ENCODE data around the gene SSBP4. TPM values are rescaled to one million over a fixed set of nuclear protein-coding genes. Genes with fewer than 3 reads are reported as not detected.
A peak's percentile ranks its signal among the peaks of the same experiment; 100 is the strongest.

SSBP4 gene
- total RNA-seq, 1 experiment from 2014 or later, result 46.1 TPM

DNA sequence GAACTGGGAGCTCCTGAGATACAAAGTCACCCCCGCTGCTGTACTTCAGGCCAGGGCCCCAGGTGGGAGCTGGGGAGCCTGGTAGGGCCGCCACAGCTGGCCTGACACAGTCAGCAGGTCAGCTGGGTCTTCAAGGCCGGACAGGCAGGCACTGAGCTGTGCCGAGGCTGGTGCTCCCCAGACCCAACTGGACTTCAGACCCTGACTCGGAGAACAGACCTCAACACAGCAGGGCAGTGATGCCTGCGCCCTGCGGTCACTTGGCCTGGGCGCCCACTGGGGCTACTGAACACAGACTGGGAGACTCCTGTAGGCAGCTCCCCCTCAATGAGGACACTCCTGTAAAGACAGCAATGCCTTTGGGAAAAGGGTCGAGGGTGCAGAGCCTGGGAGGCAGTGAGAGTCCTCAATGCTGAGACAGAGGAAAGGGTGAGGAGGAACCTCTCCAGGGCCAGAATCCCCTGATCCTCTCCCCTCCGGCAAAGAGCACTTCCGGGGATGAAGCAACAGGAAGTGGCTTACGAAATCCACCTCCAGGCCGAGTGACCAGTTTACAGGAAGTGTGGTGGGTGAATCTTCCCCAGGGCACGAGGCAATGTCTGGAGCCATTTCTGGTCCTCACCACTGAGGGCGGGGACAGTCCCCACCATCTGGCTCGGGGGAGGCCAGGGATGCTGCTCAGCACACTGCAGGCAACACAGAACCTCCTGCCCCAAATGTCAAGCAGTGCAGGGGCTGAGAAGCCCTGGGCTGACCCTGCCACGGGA lies 59.5 kb downstream of the SSBP4 start:
- H3K4me3 Mint-ChIP-seq, result no peak overlapping the region
- H4K91ac ChIP-seq (ENCODE audit: insufficient read length, low read depth, low read length), result no peak overlapping the region
- no peaks in the 10 kb centered on the region for H4K20me1 ChIP-seq (ENCODE audit: control insufficient read depth, insufficient read depth, insufficient read length)
- peaks cover 2% of the 10 kb centered on the region for H3K79me1 ChIP-seq (ENCODE audit: insufficient read depth, low read depth, low read length, poor library complexity, severe bottlenecking)
- no peak overlapping the region for H2BK20ac ChIP-seq (ENCODE audit: low read depth, low read length, poor library complexity, severe bottlenecking)
- peak overlapping the region; percentile 28 to 70 (median 61); a peak in 4 of 7 replicates for H3K27ac Mint-ChIP-seq
- H3K23ac ChIP-seq (ENCODE audit: insufficient read length, low read depth, low read length), result no peak overlapping the region
- no peak overlapping the region for H2BK120ac ChIP-seq (ENCODE audit: low read depth, low read length, poor library complexity, severe bottlenecking)
- no peak overlapping the region for H3K9ac ChIP-seq (ENCODE audit: extremely low read depth, insufficient read length, low read length)
- no peak overlapping the region for H4K8ac ChIP-seq (replicated peaks; ENCODE audit: insufficient read length, low read depth, low read length)
- no CpG with 5 or more reads among the region's 17 CpGs for WGBS (ENCODE audit: extremely low coverage, insufficient read length, low lambda C conversion rate)
- H3K14ac ChIP-seq (ENCODE audit: insufficient read depth, low read length), result no peak overlapping the region; the same call in 1 of the 2 replicates
- H2BK15ac ChIP-seq (ENCODE audit: low read depth, low read length), result no peak overlapping the region
- H3K9me3 ChIP-seq (ENCODE audit: control insufficient read depth, low read depth, low read length), result no peaks in the 10 kb centered on the region
- no peaks in the 10 kb centered on the region; the same call in 1 of the 2 replicates for H3K4me1 ChIP-seq (ENCODE audit: insufficient read depth, low read length)
- H3K4me1 Mint-ChIP-seq, result peaks cover 22 to 30% of the 10 kb centered on the region in 2 experiments
- H3K27me3 ChIP-seq (ENCODE audit: insufficient read depth, low read length), result no peaks in the 10 kb centered on the region
- H3K4me2 ChIP-seq (ENCODE audit: insufficient read depth, insufficient read length, low read length), result no peak overlapping the region
- H3K27me3 Mint-ChIP-seq (ENCODE audit: low read depth), result no peaks in the 10 kb centered on the region
- no peak overlapping the region for H3K27ac ChIP-seq (ENCODE audit: insufficient read length, low read depth, low read length)
- H3K18ac ChIP-seq (ENCODE audit: insufficient read length, low read depth, low read length), result no peak overlapping the region
- no peaks in the 10 kb centered on the region; a peak in 1 of 5 replicates for H3K9me3 Mint-ChIP-seq
- no peak overlapping the region for H3T11ph ChIP-seq (ENCODE audit: low read length)
- no peak overlapping the region for H4K5ac ChIP-seq (ENCODE audit: insufficient read length, low read depth, low read length)
- no peak overlapping the region for H2AK5ac ChIP-seq (ENCODE audit: insufficient read length, low read length)
- no peaks in the 10 kb centered on the region for H3K23me2 ChIP-seq (ENCODE audit: insufficient read length, low read depth, low read length, poor library complexity, severe bottlenecking)
- no peak overlapping the region for H2BK12ac ChIP-seq (ENCODE audit: insufficient read length, low read depth, low read length)
- peaks cover 0 to 3% (median 2%) of the 10 kb centered on the region in 3 experiments; a peak in 1 of 7 replicates for H3K36me3 Mint-ChIP-seq (ENCODE audit: insufficient read depth in 1 of 3, low read depth in 3 of 3)
- H3K79me2 ChIP-seq (ENCODE audit: insufficient read depth, low read length), result no peaks in the 10 kb centered on the region; the same call in 1 of the 2 replicates
- H3K56ac ChIP-seq (ENCODE audit: insufficient read length, low read depth, low read length), result no peak overlapping the region
- TF ChIP-seq, protein P1, sequence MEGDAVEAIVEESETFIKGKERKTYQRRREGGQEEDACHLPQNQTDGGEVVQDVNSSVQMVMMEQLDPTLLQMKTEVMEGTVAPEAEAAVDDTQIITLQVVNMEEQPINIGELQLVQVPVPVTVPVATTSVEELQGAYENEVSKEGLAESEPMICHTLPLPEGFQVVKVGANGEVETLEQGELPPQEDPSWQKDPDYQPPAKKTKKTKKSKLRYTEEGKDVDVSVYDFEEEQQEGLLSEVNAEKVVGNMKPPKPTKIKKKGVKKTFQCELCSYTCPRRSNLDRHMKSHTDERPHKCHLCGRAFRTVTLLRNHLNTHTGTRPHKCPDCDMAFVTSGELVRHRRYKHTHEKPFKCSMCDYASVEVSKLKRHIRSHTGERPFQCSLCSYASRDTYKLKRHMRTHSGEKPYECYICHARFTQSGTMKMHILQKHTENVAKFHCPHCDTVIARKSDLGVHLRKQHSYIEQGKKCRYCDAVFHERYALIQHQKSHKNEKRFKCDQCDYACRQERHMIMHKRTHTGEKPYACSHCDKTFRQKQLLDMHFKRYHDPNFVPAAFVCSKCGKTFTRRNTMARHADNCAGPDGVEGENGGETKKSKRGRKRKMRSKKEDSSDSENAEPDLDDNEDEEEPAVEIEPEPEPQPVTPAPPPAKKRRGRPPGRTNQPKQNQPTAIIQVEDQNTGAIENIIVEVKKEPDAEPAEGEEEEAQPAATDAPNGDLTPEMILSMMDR (conservative IDR thresholded peaks at IDR 0.05), result no peak
- H2BK5ac ChIP-seq (ENCODE audit: insufficient read length, low read length), result no peak overlapping the region
- DNase-seq, result no peak
- H3K4ac ChIP-seq (ENCODE audit: low read depth, low read length), result no peak overlapping the region
- no peak overlapping the region for H2AFZ ChIP-seq (ENCODE audit: low read length)

Data from H9 (cell line).